MM.1S (cell line): Measurements from ENCODE around the gene BUB3.

Experiments
- EZH2 ChIP-seq: fragments of 300-600 bp; sonication (generic); optimal IDR thresholded peaks from 2 replicates; pipeline ENCODE3; 2017; ENCODE audit warnings: low read depth, mild to moderate bottlenecking, antibody characterized with exemption, low read length, mixed read lengths
- TF ChIP-seq, protein P1 (sequence below): fragments of 300-600 bp; sonication (generic); IDR thresholded peaks from 2 replicates; pipeline ENCODE4 v1.5.1; 2016; ENCODE audit warnings: antibody characterized with exemption, low read length, mixed read lengths

DNA sequence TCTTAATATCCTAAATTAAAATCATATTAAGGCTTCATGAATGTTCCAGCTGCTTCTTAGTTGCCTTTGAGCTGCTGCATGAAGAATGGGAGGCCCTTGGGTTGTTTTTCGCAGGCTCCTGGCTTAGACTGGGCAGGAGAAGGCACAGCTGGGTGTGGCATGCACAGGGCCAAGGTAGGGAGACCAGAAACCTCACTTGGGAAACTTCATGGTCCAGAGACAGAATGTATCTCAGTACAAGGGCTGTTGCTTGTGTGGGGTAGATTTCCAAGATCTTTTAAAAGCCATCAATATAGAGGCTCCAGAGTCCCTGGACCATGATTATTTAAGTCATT, 49.9 kb downstream of the BUB3 start:
- TF ChIP-seq, protein P1, sequence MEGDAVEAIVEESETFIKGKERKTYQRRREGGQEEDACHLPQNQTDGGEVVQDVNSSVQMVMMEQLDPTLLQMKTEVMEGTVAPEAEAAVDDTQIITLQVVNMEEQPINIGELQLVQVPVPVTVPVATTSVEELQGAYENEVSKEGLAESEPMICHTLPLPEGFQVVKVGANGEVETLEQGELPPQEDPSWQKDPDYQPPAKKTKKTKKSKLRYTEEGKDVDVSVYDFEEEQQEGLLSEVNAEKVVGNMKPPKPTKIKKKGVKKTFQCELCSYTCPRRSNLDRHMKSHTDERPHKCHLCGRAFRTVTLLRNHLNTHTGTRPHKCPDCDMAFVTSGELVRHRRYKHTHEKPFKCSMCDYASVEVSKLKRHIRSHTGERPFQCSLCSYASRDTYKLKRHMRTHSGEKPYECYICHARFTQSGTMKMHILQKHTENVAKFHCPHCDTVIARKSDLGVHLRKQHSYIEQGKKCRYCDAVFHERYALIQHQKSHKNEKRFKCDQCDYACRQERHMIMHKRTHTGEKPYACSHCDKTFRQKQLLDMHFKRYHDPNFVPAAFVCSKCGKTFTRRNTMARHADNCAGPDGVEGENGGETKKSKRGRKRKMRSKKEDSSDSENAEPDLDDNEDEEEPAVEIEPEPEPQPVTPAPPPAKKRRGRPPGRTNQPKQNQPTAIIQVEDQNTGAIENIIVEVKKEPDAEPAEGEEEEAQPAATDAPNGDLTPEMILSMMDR: no peak
- TF ChIP-seq EZH2: no peak
